ENCODE data around the gene NAPA.

NAPA gene

GRCh38 chr19:47443331-47443730 lies 71.5 kb downstream of the NAPA start:
- no peak for DNase-seq (ENCODE audit: low spot score)
- Histone ChIP-seq H2BK120ac (ENCODE audit: low read depth, low read length) (no peak overlapping the region), H3K27ac (replicated peaks; ENCODE audit: low read length) (no peak overlapping the region), H2AFZ (ENCODE audit: low read length) (no peak overlapping the region), H2AK5ac (ENCODE audit: low read depth, low read length) (no peak overlapping the region), H2BK15ac (ENCODE audit: low read length) (no peak overlapping the region), H3K4ac (ENCODE audit: low read length) (no peak overlapping the region), H3K18ac (ENCODE audit: low read length) (no peak overlapping the region), H4K8ac (ENCODE audit: low read depth, low read length) (no peak overlapping the region), H3K27me3 (ENCODE audit: control insufficient read depth in 3 of 3, insufficient read depth in 3 of 3, low read depth in 1 of 3, low read length in 3 of 3) (peaks cover 4 to 41% (median 38%) of the 10 kb centered on the region in 3 experiments), H3K79me1 (ENCODE audit: low read depth, low read length) (peaks cover 2% of the 10 kb centered on the region), H3K9me3 (replicated peaks in 1 of 2; ENCODE audit: control insufficient read depth in 2 of 2, insufficient read depth in 1 of 2, low read depth in 1 of 2, low read length in 2 of 2) (peaks cover 0 to 1% of the 10 kb centered on the region in 2 donors), H3K9ac (ENCODE audit: low read depth, low read length, poor library complexity) (no peak overlapping the region), H3K14ac (ENCODE audit: low read length) (no peak overlapping the region), H3K23ac (ENCODE audit: low read depth, low read length, poor library complexity) (no peak overlapping the region), H3K4me3 (ENCODE audit: low read length in 2 of 2) (peak overlapping the region in 1 of 2 donors; percentile 65), H2BK12ac (ENCODE audit: low read length) (no peak overlapping the region), H4K91ac (ENCODE audit: low read depth, low read length, poor library complexity) (no peak overlapping the region), H3K36me3 (replicated peaks in 1 of 2; ENCODE audit: control insufficient read depth in 2 of 2, insufficient read depth in 2 of 2, low read length in 2 of 2) (no peaks in the 10 kb centered on the region), H3K4me1 (ENCODE audit: control insufficient read depth in 2 of 2, insufficient read depth in 1 of 2, low read depth in 1 of 2, low read length in 2 of 2) (peaks cover 4 to 11% of the 10 kb centered on the region in 2 donors), H3K4me2 (ENCODE audit: insufficient read depth, low read length, poor library complexity, severe bottlenecking) (no peak overlapping the region), H2BK5ac (ENCODE audit: low read length) (no peak overlapping the region)
- no CpG with 5 or more reads among the region's 12 CpGs for WGBS, 2 donors (ENCODE audit: extremely low coverage in 2 of 2, insufficient read length in 2 of 2, insufficient replicate concordance in 1 of 2)

- H3K27ac ChIP-seq (replicated peaks; ENCODE audit: low read length) = no peak overlapping the region
- no peak overlapping the region for H2BK120ac ChIP-seq (ENCODE audit: low read depth, low read length)
- H3K4me3 ChIP-seq (ENCODE audit: low read length in 2 of 2) = no peak overlapping the region
- H3K9me3 ChIP-seq (replicated peaks in 1 of 2; ENCODE audit: control insufficient read depth in 2 of 2, insufficient read depth in 1 of 2, low read depth in 1 of 2, low read length in 2 of 2) = no peaks in the 10 kb centered on the region
- H3K79me1 ChIP-seq (ENCODE audit: low read depth, low read length) = no peaks in the 10 kb centered on the region
- H3K4me1 ChIP-seq (ENCODE audit: control insufficient read depth in 2 of 2, insufficient read depth in 1 of 2, low read depth in 1 of 2, low read length in 2 of 2) = peaks cover 0 to 2% of the 10 kb centered on the region in 2 donors
- H2BK12ac ChIP-seq (ENCODE audit: low read length) = no peak overlapping the region
- DNase-seq (ENCODE audit: low spot score) = no peak
- H2BK15ac ChIP-seq (ENCODE audit: low read length) = no peak overlapping the region
- no peak overlapping the region for H3K18ac ChIP-seq (ENCODE audit: low read length)
- no peak overlapping the region for H2AFZ ChIP-seq (ENCODE audit: low read length)
- no peak overlapping the region for H2BK5ac ChIP-seq (ENCODE audit: low read length)
- H3K14ac ChIP-seq (ENCODE audit: low read length) = no peak overlapping the region
- H3K4ac ChIP-seq (ENCODE audit: low read length) = no peak overlapping the region
- H4K8ac ChIP-seq (ENCODE audit: low read depth, low read length) = no peak overlapping the region
- peaks cover 0 to 10% (median 2%) of the 10 kb centered on the region in 3 experiments for H3K27me3 ChIP-seq (ENCODE audit: control insufficient read depth in 3 of 3, insufficient read depth in 3 of 3, low read depth in 1 of 3, low read length in 3 of 3)
- H2AK5ac ChIP-seq (ENCODE audit: low read depth, low read length) = no peak overlapping the region
- no peak overlapping the region for H4K91ac ChIP-seq (ENCODE audit: low read depth, low read length, poor library complexity)
- H3K9ac ChIP-seq (ENCODE audit: low read depth, low read length, poor library complexity) = no peak overlapping the region
- no peak overlapping the region for H3K23ac ChIP-seq (ENCODE audit: low read depth, low read length, poor library complexity)
- H3K36me3 ChIP-seq (replicated peaks in 1 of 2; ENCODE audit: control insufficient read depth in 2 of 2, insufficient read depth in 2 of 2, low read length in 2 of 2) = no peaks in the 10 kb centered on the region
- H3K4me2 ChIP-seq (ENCODE audit: insufficient read depth, low read length, poor library complexity, severe bottlenecking) = no peak overlapping the region
- no CpG with 5 or more reads among the region's 5 CpGs for WGBS, 2 donors (ENCODE audit: extremely low coverage in 2 of 2, insufficient read length in 2 of 2, insufficient replicate concordance in 1 of 2)
Measured at GRCh38 chr19:47438793-47439220, 76.1 kb downstream of the NAPA start.
